ENCODE measurements around the gene CARD11. TPM values are rescaled to one million over a fixed set of nuclear protein-coding genes. Genes with fewer than 3 reads are reported as not detected.
"Not testable (repeated sequence)": the region's sequence is repeated elsewhere in the genome, so short reads cannot be mapped to it uniquely, and the experiment has no call there.

CARD11 gene
- total RNA-seq, 1 experiment from 2014 or later = 0.04 TPM

DNA sequence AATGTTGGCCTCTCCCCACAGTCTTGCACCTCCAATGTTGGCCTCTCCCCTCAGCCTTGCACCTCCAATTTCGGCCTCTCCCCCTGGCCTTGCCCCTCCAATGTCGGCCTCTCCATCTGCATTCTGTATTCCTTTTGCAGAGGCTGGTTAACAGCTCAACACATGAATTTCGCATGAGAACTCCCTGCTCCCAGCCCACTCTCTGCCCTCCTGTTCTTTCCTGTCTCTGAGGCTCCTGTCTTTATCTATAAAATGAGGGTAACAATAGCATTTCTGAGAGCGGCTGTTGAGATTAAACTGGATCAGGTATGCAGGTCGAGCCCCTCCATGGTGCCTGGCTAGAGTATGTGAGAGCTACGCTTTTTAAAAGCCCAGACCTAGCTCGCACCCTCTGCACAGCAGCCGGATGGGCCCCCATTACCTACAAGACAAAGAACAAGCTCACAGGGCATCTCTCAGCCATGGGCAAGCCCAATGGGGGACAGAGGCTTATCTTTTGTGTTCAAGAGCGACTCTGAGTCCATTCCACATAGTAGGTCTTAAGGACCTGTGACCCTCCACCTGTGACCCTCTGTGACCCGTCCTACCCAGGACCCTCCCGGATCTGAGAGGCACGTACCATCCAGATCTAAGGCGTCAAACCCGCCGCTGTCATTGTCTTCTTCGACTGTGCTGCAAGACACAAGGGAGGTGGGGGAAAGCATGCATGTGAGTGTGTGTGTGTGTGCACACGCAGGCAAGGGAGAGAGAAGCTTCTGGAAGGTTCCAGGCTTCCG is 117.4 kb downstream of the CARD11 start:
- no peak for DNase-seq (ENCODE audit: low spot score)

DNA sequence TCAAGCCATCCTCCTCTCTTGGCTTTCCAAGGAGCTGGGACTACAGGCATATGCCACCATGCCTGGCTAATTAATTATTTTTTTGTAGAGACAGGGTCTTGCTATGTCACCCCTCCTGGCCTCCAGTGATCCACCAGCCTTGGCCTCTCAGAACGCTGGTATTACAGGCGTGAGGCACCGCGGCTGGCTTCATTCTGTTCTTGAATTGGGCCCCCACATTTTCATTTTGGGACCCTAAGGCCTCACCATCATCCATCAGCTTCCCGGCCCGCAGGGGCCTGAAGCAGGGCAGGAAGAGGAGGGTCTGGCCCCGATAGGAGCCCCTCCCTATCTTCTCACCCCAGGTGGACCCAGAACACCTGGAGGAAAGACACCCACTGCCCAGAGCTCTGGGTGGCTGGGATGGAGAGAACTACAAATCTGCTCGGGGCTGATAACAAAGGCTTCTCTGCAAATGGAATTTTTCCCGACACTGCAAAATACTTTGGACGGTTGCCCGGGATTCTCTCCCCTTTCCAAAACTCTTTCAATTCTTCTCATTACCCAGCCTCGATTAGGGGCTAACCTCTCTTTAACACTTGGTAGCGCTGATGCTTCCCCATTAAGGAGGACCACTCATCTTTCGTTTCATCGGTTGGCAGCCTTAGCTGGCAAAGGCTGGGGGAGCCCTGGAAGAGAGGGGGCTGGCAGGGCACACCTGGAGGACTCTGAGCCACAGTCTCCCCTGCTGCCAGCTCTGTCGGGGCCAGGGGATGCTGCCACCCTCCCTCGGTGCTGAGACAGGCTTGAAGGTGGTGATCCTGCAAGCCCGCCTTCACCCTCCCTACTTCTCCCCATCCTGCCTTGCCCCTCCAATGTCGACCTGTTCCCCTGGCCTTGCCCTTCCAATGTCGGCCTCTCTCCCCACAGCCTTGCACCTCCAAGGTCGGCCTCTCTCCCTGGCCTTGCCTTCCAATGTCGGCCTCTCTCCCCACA is 118.5 kb downstream of the CARD11 start:
- no peak for DNase-seq (ENCODE audit: low spot score)

DNA sequence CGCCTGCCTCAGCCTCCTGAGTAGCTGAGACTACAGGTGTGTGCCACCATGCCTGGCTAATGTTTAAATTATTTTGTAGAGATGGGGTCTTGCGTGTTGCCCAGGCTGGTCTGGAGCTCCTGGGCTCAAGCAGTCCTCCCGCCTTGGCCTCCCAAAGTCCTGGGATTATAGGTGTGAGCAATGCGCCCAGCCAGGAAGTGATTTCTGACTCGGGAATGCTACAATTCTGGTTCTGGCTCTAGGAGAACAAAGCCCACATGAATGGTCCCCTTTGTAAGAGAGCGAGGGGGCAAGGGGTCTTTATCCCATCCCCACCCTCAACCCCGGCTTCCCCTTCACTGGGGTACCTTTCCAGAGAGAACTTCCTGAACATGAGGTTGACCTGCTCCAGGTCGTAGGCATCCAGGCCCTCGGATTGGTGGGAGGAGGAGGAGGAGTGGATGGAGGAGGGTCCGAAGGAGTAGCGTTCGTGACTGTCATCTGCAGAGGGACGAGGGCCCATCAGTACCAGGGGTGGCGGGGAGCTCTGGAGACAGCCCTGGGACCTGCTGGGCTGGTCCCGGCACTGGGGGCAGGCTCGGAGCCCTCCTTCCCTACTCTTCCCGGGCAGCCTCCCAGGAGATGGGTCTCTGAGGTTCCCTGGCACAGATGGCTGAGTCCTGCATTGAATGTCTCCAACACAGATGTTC is 119.6 kb downstream of the CARD11 start:
- DNase-seq (ENCODE audit: low spot score) = no peak

DNA sequence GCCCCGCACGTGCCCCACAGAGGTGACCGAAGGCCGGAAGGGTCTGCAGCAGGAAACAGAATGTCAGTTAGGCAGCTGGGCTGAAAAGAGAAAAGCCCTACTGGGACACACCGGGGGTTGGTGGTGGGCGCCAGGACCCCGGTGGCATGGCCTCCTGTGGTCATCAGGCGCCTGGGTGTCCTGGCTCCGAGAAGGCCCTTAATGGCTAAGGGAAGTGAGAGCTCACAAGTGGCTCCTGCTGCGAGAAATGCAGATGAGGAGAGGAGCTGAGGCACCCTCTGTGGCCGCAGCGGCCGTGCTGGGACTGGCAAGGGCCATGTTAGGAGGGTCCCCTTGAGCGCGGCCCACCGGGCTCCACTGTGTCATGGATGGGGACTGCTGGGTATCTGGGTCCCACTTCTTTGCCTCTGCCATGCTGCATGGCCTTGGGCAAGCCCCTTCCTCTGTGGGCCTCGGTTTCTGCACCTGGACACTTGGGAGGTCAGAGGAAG is 120.3 kb downstream of the CARD11 start:
- DNase-seq (ENCODE audit: low spot score) = no peak

DNA sequence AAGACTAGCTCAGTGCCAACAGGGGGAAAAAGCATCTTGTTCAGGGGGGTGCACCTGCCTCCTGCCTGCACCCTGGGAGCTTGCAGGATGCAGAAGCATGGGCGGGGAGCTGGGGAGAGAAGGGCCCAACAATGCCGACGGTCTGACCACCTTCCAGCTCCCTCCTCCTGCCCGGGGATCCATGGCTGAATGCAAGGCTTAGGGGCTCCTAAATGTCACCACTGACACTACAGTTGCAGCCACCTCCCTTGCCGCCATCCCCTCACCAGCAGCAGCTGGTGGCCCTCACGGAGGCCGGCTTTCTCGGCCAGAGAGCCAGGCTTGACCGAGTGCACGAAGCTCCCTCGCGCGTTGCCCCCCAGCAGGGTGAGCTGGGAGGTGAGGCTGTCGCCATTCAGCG is 120.8 kb downstream of the CARD11 start:
- DNase-seq (ENCODE audit: low spot score) = no peak

DNA sequence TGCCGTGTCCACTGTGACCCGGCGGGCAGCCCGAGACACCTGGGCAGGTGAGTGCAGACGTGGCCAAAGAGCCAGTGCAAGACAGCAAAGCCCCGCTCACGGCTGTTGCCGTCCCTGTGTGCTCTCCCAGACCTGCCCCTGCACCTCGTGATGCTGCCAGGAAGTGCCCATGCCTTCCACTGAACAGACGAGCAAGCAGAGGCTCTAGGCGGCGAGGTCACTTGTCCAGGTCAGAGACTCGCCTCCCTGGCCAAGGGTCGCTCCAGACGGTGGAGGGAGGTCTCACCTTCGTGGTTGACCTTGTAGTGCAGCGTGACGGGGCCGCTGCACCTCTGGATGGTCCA is 121.3 kb downstream of the CARD11 start:
- no peak for DNase-seq (ENCODE audit: low spot score)

DNA sequence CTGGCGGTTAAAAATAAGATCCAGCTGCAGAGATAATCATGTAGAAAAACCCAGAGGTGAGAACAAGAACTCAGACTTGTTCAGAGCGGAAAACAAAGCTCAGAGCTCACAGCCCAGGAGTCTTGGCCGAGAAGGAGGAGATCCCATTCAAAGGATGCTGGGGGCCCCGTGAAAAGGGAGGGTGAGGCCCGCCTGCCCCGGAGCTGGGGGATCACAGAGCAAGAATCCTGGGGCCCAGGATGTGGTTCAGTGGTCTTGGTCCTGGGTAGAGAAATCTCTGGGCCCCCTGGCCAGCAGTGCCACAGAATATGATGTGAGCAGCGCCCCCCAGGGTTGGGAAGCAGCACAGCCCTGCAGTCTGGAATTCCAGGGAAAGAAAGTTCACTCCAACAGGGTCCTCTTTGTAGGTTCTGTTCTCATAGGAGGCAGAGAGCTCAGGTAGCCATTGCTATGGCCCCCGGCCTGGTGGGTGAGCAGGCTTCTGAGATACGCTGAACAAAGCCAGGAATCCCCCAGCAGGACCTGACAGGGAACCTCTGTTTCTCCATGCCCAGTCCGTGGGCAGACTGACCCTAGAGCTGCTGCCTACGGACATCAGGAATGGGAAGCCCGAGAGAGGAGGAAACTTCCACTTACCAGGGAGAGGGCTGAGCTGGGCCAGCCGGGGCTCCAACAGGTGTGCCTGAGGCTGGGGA is 121.9 kb downstream of the CARD11 start:
- DNase-seq (ENCODE audit: low spot score) = no peak

DNA sequence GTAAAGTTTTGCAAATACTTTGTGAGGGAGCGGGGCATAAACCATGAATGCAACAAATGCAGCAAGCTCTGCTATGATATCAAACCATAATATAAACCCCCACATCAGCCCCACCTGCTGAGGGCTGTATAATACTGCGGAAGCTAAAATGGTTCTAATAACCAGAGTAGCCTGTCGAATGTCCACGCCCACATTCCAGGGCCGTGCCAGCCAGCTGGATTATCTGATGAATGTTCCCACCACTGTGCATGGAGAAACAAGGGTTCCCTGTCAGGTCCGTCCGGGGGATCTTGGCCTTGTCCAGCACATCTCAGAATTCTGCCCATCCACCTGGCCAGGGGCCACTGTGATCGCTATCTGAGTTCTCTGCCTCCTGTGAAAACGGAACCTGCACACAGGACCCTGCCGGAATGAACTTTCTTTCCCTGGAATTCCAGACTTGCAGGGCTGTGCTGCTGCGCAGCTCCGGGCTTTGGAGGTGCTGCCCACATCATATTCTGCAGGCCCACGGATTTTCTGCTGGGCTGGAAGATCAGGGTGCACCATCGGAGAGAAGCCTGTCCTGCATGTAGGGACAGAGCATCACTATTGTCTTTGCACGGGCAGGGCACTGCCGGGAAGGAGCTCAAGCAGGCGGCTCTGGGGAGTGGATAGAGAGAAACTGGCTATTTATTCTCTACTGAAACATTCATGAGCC is 122.6 kb downstream of the CARD11 start:
- no peak for DNase-seq (ENCODE audit: low spot score)

DNA sequence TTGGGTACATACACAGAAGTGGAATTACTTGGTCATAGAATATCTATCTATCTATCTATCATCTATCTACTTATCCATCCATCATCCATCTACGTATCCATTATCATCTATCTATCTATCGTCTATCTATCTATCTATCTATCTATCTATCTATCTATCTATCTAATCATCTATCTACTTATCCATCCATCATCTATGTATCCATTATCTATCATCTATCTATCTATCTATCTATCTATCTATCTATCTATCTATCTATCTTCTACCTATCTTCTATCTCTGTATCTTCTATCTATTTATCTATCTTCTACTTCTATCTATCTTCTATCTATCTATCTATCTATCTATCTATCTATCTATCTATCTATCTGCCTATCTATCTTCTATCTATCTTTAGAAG is 123.2 kb downstream of the CARD11 start:
- DNase-seq (ENCODE audit: low spot score) = not testable (repeated sequence)

DNA sequence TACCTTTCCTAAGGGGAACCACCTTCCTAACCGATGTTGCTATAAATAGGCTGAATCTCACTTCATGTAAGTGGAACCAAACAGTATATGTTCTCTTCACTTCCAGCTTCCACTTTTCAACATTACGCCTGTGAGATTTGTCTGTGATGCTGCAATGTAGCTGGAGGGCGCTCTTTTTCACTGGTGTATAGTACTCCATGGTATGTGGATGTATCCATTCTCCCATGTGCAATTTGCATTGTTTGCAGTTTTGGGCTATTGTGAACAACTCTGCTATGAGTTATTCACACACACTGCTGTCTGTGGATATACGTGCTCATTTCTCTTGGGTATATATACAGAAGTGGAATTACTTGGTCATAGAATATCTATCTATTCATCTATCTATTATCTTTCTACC is 123.6 kb downstream of the CARD11 start:
- DNase-seq (ENCODE audit: low spot score) = no peak

DNA sequence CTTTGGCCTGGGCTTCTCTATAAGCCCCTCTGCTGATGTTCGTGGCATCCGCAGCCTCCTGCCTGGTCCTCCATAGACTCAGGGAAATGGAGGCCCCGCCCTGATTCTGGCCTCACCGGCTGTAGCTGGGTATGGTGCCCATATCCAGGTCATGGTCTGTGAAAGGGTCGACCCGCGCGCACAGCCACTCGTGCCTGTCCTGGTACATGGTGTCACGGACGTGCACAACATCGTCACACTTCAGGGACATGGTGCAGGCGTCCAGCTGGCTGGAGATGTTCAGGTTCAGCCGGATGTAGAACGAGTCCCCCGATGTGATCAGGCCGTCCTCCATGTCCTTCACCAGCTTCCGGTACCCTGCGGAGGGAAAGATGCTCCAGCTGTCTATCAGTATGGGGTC is 124.4 kb downstream of the CARD11 start:
- DNase-seq (ENCODE audit: low spot score) = no peak

DNA sequence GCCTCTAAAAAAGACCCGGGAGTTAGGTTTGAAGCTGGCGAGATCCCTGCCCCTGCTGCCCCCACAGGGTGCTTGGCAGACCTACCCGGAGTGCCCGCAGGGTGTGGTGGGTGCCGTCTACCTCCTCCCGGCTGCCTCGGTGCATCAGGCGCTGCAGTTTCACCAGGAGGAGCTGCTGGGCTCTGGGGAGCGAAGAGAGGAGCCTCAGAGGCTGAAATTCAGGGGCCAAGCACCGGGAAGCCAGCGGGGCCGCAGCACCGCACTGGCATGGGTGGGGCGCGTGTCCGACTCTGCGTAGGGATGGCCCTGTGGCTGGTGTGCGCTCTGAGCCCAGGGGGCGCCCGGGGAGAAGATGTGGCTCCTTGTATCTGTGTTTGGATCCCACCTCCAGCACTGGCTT is 125.3 kb downstream of the CARD11 start:
- DNase-seq (ENCODE audit: low spot score) = no peak

DNA sequence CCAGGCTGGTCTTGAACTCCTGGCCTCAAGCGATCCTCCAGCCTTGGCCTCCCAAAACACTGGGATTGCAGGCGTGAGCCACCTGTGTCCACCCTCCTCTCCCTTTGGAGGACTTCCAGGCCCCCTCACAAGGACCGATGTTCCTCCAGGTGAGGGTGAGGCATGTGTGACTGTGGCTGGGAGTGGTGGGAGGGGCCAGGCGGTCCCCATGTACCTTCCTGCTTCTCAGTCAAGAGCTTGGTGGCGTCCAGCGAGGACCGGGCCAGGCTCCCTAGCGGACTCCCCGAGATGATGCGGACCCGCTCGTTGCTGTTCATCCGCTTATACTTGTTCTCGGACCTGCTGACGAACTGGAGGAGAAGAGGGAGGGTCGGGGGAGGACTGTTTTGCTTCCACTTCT is 128.6 kb downstream of the CARD11 start:
- no peak for DNase-seq (ENCODE audit: low spot score)

DNA sequence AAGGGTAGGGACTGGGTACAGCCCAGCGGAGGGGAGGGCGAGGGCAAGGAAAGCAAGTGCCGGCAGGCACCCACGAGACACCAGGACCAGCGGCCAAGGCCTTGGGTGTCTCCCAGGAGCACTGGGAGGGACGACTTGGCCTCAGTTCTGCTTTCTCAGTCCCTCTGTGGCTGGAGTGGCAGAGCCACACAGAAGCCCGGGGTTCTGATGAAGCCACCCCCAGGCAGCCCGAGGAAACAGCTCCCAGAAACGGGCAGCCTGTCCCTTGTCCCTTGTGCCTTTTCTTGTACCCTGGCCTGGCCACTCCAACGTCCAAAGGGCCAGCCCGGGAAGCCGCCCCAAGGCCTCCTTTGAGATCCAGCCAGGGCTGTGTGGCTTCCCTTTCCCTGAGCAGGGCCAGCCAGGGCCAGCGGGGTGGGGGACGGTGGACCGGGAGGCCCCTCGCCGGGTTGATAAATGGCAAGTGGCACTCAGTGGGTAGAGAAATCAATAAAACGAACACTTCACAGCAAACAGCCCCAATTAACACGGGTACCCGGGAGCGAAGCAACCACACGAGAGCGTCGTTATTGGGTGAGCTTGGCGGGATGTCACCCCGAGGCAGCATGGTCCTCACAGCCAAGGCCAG is 129.8 kb downstream of the CARD11 start:
- no peak for DNase-seq (ENCODE audit: low spot score)

DNA sequence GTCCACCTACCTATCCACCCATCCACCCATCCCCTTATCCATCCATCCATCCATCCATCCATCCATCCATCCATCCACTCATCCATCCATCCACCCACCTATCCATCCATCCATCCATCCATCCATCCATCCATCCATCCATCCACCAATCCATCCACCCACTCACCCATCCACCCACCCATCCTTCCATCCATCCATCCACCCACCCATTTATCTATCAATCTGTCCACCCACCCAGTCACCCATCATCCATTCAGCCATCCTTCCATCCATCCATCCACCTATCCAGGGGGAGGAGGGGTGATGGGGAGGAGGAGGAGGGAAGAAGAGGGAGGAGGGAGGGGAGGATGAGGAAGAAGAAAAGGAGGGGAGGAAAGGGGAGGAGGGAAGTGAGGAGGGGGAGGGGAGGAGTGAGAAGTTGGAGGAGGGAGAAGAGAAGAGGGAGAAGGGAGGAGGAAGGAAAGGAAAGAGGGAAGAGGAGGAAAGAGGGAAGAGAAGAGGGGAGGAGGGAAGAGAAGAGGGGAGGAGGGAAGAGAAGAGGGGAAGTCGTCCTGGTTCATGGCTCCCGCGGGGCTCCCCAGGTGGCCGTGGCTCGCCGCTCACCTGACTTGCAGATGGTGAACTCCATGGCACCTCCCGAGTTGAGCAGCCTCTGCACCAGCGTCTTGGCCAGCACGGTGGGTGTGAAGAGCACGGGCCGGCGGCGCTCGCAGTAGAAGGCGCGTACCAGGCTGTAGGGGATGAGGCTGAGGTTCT is 130.8 kb downstream of the CARD11 start:
- no peak for DNase-seq (ENCODE audit: low spot score)

DNA sequence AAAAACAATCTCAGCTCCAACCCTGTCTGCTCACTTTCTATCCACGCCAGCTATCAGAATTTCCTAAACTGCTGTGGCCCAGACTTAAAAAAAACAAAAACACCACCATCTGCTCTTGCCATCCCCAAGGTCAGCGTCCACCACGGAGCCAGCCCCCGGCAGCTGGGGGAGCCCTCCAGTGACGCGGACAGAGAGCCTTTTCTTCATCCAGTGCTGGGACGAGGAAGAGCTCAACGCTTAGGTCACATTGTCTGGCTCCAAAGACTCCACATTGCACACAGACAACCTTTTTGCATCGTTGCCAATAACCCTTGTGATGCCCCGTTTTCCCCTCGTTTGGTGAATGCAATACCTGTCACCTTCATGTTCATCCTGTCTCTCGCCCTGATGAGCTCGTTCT is 132.2 kb downstream of the CARD11 start:
- no peak for DNase-seq (ENCODE audit: low spot score)

DNA sequence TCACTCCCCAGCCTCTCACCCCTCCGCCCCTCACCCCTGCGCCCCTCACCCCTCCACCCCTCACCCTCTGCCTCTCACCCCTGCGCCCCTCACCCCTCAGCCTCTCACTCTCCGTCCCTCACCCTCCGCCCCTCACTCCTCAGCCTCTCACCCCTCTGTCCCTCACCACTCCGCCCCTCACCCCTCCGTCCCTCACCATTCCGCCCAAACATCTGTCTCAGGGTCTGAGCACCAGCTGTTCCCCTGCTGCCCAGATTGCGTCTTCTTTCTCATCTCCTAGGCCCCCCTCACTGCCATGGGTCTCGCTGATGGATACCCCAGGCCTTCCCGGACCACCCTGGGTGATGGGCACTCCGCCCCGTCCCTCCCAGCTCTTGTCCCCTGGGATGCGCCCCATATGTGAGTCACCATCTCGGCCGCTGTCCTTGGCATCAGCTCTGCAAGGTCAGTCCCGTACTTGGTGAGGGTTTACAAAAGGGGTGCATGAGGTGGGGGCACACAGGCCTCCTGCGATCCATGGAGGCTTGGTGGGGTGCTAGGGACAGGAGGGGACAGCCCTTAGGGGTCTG is 134.1 kb downstream of the CARD11 start:
- no peak for DNase-seq (ENCODE audit: low spot score)

DNA sequence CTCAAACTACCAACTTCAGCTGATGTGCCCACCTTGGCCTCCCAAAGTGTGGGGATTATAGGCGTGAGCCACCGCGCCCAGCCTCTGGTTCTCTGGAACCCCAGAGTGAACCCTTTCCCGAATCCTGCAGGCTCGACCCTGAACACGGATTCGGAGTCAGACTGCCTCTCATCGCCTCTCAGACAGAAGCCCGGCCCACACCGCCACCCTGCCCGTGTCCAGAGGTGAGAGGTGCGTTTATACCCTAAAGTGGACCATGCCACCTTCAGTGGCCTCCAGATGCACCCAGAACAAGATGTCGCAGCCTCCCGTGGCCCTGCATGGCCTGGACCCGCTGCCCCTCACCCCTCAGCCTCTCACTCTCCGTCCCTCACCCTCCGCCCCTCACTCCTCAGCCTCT is 134.6 kb downstream of the CARD11 start:
- DNase-seq (ENCODE audit: low spot score) = no peak

DNA sequence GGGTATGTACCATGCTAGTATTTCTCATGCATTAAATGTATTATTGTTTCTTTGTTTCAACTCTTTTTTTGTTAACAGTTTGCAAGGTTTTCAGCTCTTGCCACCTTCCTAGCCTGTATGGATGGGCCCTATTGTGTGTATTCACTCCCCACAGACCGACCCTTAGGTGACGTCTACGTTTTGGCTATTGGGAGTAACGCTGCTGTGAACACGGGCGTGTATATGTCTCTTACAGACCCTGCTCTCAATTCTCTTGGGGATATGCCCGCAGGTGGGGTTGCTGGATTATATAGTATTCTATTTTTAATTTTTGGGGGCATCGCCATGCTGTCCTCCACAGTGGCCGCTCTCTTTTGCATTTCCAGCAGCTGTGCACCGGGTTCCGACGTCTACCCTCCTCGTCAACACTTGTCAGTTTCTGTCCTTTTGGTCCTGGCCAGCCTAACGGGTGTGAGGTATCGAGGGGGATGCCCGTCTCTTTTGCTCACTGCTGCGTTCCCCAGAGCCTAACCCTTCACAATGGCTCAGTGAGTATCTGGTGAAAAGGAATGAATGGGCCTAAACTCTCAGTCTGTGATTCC is 135.5 kb downstream of the CARD11 start:
- no peak for DNase-seq (ENCODE audit: low spot score)
